ENCODE results near the gene DPP10.

The DPP10 gene

GRCh38 chr2:115201386-115201785 is 758.9 kb downstream of the DPP10 start:
- no peak overlapping the region for H3K9ac ChIP-seq (ENCODE audit: low read length)
- no peaks in the 10 kb centered on the region for H3K36me3 ChIP-seq (ENCODE audit: control insufficient read depth, low read depth, low read length)
- H3K27ac ChIP-seq (ENCODE audit: low read length), result no peak overlapping the region
- H3K9me3 ChIP-seq (ENCODE audit: control insufficient read depth, low read depth, low read length), result no peaks in the 10 kb centered on the region
- no peak overlapping the region for H3K4me3 ChIP-seq (ENCODE audit: low read length)
- no peaks in the 10 kb centered on the region for H3K4me1 ChIP-seq (ENCODE audit: control insufficient read depth, low read depth, low read length)
- no peaks in the 10 kb centered on the region for H3K27me3 ChIP-seq (ENCODE audit: control insufficient read depth, insufficient read depth, low read length)

- Histone ChIP-seq H3K4me3 (ENCODE audit: low read length) (no peak overlapping the region), H3K27me3 (ENCODE audit: control insufficient read depth, insufficient read depth, low read length) (no peaks in the 10 kb centered on the region), H3K9ac (ENCODE audit: low read length) (no peak overlapping the region), H3K36me3 (ENCODE audit: control insufficient read depth, low read depth, low read length) (no peaks in the 10 kb centered on the region), H3K27ac (ENCODE audit: low read length) (no peak overlapping the region), H3K9me3 (ENCODE audit: control insufficient read depth, low read depth, low read length) (no peaks in the 10 kb centered on the region), H3K4me1 (ENCODE audit: control insufficient read depth, low read depth, low read length) (peaks cover 15% of the 10 kb centered on the region)
Observed at GRCh38 chr2:115208493-115209164, 766.2 kb downstream of the DPP10 start.

- Histone ChIP-seq H3K4me1 (ENCODE audit: control insufficient read depth, low read depth, low read length) (peaks cover 28% of the 10 kb centered on the region), H3K36me3 (ENCODE audit: control insufficient read depth, low read depth, low read length) (no peaks in the 10 kb centered on the region), H3K9ac (ENCODE audit: low read length) (no peak overlapping the region), H3K4me3 (ENCODE audit: low read length) (peak overlapping the region; percentile 13), H3K27me3 (ENCODE audit: control insufficient read depth, insufficient read depth, low read length) (no peaks in the 10 kb centered on the region), H3K27ac (ENCODE audit: low read length) (no peak overlapping the region), H3K9me3 (ENCODE audit: control insufficient read depth, low read depth, low read length) (no peaks in the 10 kb centered on the region)
Observed at GRCh38 chr2:115214050-115214449, 771.6 kb downstream of the DPP10 start.

GRCh38 chr2:115219296-115219695 is 776.9 kb downstream of the DPP10 start:
- H3K9me3 ChIP-seq (ENCODE audit: control insufficient read depth, low read depth, low read length), result no peaks in the 10 kb centered on the region
- no peaks in the 10 kb centered on the region for H3K36me3 ChIP-seq (ENCODE audit: control insufficient read depth, low read depth, low read length)
- H3K4me3 ChIP-seq (ENCODE audit: low read length), result no peak overlapping the region
- H3K27me3 ChIP-seq (ENCODE audit: control insufficient read depth, insufficient read depth, low read length), result no peaks in the 10 kb centered on the region
- H3K27ac ChIP-seq (ENCODE audit: low read length), result no peak overlapping the region
- no peak overlapping the region for H3K9ac ChIP-seq (ENCODE audit: low read length)
- H3K4me1 ChIP-seq (ENCODE audit: control insufficient read depth, low read depth, low read length), result peaks cover 8% of the 10 kb centered on the region

- Histone ChIP-seq H3K4me3 (ENCODE audit: low read length) (no peak overlapping the region), H3K4me1 (ENCODE audit: control insufficient read depth, low read depth, low read length) (no peaks in the 10 kb centered on the region), H3K36me3 (ENCODE audit: control insufficient read depth, low read depth, low read length) (no peaks in the 10 kb centered on the region), H3K27ac (ENCODE audit: low read length) (no peak overlapping the region), H3K9ac (ENCODE audit: low read length) (no peak overlapping the region), H3K27me3 (ENCODE audit: control insufficient read depth, insufficient read depth, low read length) (no peaks in the 10 kb centered on the region), H3K9me3 (ENCODE audit: control insufficient read depth, low read depth, low read length) (no peaks in the 10 kb centered on the region)
Observed at GRCh38 chr2:115234186-115234585, 791.7 kb downstream of the DPP10 start.

- no peak overlapping the region for H3K9ac ChIP-seq (ENCODE audit: low read length)
- no peaks in the 10 kb centered on the region for H3K4me1 ChIP-seq (ENCODE audit: control insufficient read depth, low read depth, low read length)
- H3K27me3 ChIP-seq (ENCODE audit: control insufficient read depth, insufficient read depth, low read length), result no peaks in the 10 kb centered on the region
- no peak overlapping the region for H3K4me3 ChIP-seq (ENCODE audit: low read length)
- H3K27ac ChIP-seq (ENCODE audit: low read length), result no peak overlapping the region
- no peaks in the 10 kb centered on the region for H3K36me3 ChIP-seq (ENCODE audit: control insufficient read depth, low read depth, low read length)
- H3K9me3 ChIP-seq (ENCODE audit: control insufficient read depth, low read depth, low read length), result no peaks in the 10 kb centered on the region
Observed at GRCh38 chr2:115234737-115235136, 792.3 kb downstream of the DPP10 start.

GRCh38 chr2:115248066-115248465 is 805.6 kb downstream of the DPP10 start:
- Histone ChIP-seq H3K27ac (ENCODE audit: low read length) (no peak overlapping the region), H3K4me1 (ENCODE audit: control insufficient read depth, low read depth, low read length) (no peaks in the 10 kb centered on the region), H3K27me3 (ENCODE audit: control insufficient read depth, insufficient read depth, low read length) (no peaks in the 10 kb centered on the region), H3K9ac (ENCODE audit: low read length) (no peak overlapping the region), H3K36me3 (ENCODE audit: control insufficient read depth, low read depth, low read length) (no peaks in the 10 kb centered on the region), H3K4me3 (ENCODE audit: low read length) (no peak overlapping the region), H3K9me3 (ENCODE audit: control insufficient read depth, low read depth, low read length) (no peaks in the 10 kb centered on the region)

GRCh38 chr2:115277366-115277765 is 834.9 kb downstream of the DPP10 start:
- Histone ChIP-seq H3K27me3 (ENCODE audit: control insufficient read depth, insufficient read depth, low read length) (no peaks in the 10 kb centered on the region), H3K4me1 (ENCODE audit: control insufficient read depth, low read depth, low read length) (no peaks in the 10 kb centered on the region), H3K36me3 (ENCODE audit: control insufficient read depth, low read depth, low read length) (no peaks in the 10 kb centered on the region), H3K9ac (ENCODE audit: low read length) (no peak overlapping the region), H3K9me3 (ENCODE audit: control insufficient read depth, low read depth, low read length) (no peaks in the 10 kb centered on the region), H3K27ac (ENCODE audit: low read length) (no peak overlapping the region), H3K4me3 (ENCODE audit: low read length) (no peak overlapping the region)

- Histone ChIP-seq H3K4me3 (ENCODE audit: low read length) (no peak overlapping the region), H3K27me3 (ENCODE audit: control insufficient read depth, insufficient read depth, low read length) (no peaks in the 10 kb centered on the region), H3K4me1 (ENCODE audit: control insufficient read depth, low read depth, low read length) (no peaks in the 10 kb centered on the region), H3K9ac (ENCODE audit: low read length) (no peak overlapping the region), H3K9me3 (ENCODE audit: control insufficient read depth, low read depth, low read length) (no peaks in the 10 kb centered on the region), H3K36me3 (ENCODE audit: control insufficient read depth, low read depth, low read length) (no peaks in the 10 kb centered on the region), H3K27ac (ENCODE audit: low read length) (no peak overlapping the region)
Observed at GRCh38 chr2:115285416-115285815, 843.0 kb downstream of the DPP10 start.

GRCh38 chr2:115290478-115290877 is 848.0 kb downstream of the DPP10 start:
- Histone ChIP-seq H3K4me1 (ENCODE audit: control insufficient read depth, low read depth, low read length) (peaks cover 9% of the 10 kb centered on the region), H3K36me3 (ENCODE audit: control insufficient read depth, low read depth, low read length) (no peaks in the 10 kb centered on the region), H3K9ac (ENCODE audit: low read length) (no peak overlapping the region), H3K27me3 (ENCODE audit: control insufficient read depth, insufficient read depth, low read length) (no peaks in the 10 kb centered on the region), H3K4me3 (ENCODE audit: low read length) (no peak overlapping the region), H3K9me3 (ENCODE audit: control insufficient read depth, low read depth, low read length) (no peaks in the 10 kb centered on the region), H3K27ac (ENCODE audit: low read length) (no peak overlapping the region)

- Histone ChIP-seq H3K36me3 (ENCODE audit: control insufficient read depth, low read depth, low read length) (no peaks in the 10 kb centered on the region), H3K9me3 (ENCODE audit: control insufficient read depth, low read depth, low read length) (no peaks in the 10 kb centered on the region), H3K27ac (ENCODE audit: low read length) (no peak overlapping the region), H3K4me1 (ENCODE audit: control insufficient read depth, low read depth, low read length) (peaks cover 9% of the 10 kb centered on the region), H3K9ac (ENCODE audit: low read length) (no peak overlapping the region), H3K4me3 (ENCODE audit: low read length) (no peak overlapping the region), H3K27me3 (ENCODE audit: control insufficient read depth, insufficient read depth, low read length) (no peaks in the 10 kb centered on the region)
Observed at GRCh38 chr2:115292742-115293141, 850.3 kb downstream of the DPP10 start.

GRCh38 chr2:115294999-115295398 is 852.6 kb downstream of the DPP10 start:
- H3K9me3 ChIP-seq (ENCODE audit: control insufficient read depth, low read depth, low read length), result no peaks in the 10 kb centered on the region
- no peak overlapping the region for H3K27ac ChIP-seq (ENCODE audit: low read length)
- H3K27me3 ChIP-seq (ENCODE audit: control insufficient read depth, insufficient read depth, low read length), result no peaks in the 10 kb centered on the region
- H3K9ac ChIP-seq (ENCODE audit: low read length), result no peak overlapping the region
- no peak overlapping the region for H3K4me3 ChIP-seq (ENCODE audit: low read length)
- H3K36me3 ChIP-seq (ENCODE audit: control insufficient read depth, low read depth, low read length), result no peaks in the 10 kb centered on the region
- peaks cover 9% of the 10 kb centered on the region for H3K4me1 ChIP-seq (ENCODE audit: control insufficient read depth, low read depth, low read length)
